Raji (cell line): ENCODE data around the gene ZNF804A.

Experiments used
- POLR2A ChIP-seq: IDR thresholded peaks from 2 replicates; pipeline ENCODE4 v1.6.1; 2011; ENCODE audit warnings: low read depth, low read length, control low read depth; ENCODE audit not compliant: insufficient read depth

The ZNF804A gene

DNA sequence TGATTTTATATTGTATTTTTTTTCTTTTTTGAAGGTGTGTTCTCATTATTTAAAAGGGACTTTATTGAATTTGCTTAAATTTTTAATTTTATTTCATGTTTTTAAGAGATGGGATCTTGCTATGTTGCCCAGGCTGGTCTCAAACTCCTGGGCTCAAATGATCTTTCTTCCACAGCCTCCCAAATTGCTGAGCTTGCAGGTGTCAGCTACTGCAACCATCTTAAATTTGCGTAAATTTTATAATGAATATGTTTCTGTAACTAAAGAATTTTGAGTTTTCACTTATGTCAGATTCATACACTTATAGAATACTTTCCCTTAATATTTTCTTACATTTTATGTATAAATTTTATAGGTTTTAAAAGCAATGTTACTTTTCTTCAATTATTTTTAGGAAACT, 157.8 kb downstream of the ZNF804A start:
- no peak for TF ChIP-seq POLR2A

DNA sequence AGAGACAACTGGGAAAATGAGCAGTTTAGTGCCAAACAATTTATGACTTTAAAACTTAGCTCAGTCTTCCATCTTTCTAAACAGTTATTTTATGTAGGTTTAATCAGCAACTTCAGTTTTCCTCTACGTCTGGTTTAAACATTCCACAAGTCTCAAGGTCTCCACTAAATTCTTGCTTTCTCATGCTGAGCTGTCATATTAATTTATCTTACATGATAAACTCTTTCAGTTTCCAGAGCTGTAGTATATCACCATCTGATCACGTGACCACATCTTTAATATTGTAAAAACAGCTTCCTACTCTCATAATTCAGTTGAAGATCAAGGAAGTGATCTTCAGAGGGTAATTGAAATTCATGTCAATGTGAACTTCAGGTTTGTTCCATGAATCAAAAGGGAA, 158.6 kb downstream of the ZNF804A start:
- TF ChIP-seq POLR2A, result no peak

DNA sequence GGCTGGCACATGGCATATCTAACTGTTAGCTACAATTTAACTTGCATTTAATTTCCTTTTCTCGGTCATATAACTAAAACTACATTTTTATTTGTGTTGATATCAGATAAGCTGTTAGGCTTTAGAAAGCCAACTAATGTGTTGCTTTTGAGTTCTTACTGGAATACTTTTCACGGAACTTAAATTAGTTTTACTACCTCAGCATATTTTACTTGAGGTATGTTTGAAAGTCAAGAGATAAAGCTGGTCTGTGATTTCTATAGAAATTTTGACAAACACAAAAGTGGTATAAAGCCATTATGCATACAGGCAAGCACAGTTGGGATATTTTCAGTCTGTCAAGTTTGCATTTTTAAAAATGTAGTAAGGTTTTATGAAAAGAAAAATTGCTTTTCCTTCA, 162.6 kb downstream of the ZNF804A start:
- no peak for TF ChIP-seq POLR2A

DNA sequence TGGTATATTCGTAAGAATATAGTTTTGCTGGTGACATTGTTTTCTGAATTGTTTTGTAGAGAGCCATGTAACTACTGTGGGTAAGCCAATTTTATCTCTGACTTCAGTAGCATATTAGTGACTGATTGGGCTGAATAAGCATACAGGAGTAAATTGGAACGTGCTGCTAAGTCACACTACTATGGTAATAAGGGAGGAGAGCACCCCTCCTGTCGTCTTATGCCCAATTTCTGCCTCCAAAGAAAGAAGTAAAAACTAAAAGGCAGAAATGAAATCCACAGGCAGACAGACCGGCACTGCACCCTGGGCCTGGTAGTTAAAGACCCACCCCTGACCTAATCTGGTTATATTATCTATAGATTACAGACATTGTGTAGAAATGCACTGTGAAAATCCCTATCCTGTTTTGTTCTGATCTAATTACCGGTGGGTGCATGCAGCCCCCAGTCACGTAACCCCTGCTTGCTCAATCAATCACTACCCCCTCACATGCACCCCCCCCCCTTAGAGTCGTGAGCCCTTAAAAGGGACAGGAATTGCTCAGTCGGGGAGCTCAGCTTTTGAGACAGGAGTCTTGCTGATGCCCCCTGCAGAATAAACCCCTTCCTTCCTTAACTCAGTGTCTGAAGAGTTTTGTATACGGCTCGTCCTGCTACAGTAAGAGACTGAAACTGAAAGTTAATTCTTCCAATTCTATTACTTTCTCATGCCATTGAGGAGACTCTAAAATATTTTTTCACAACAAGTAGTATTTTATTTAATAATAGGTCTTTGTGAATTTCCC, 167.0 kb downstream of the ZNF804A start:
- no peak for TF ChIP-seq POLR2A

DNA sequence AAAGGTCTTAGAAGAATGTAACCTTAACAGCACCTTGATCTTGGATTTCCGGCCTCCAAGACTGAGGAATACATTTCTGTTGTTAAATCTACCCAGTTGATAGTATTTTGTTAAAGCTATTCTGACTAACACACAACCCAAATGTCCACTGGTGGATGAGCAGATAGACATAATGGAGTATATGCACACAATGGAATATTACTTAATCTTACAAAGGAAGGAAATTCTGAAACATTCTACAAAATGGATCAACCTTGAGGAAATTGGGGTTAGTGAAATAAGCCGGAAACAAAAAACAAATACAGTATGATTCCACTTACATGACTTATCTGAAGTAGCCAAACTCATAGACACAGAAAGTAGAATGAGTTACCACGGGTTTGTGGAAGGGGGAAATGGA, 168.7 kb downstream of the ZNF804A start:
- TF ChIP-seq POLR2A, result no peak

DNA sequence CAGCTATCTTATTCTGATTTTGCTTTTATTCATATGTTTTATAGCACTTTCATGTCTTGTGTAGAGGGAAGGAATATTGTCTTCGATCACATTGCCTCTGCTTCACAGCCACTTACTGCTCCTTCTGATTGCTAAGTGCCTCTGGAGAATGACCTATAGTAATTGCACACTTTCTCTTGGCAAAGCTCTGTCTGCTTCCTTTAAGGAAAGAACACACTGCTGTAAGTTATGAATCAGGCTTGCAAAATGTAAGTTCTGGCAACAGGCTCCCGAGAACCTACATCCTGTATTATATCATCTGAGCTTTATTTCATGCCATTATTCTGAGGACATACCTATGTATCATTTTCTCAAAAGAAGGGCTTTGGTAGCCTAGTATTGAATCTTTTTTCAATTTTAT, 170.7 kb downstream of the ZNF804A start:
- no peak for TF ChIP-seq POLR2A

DNA sequence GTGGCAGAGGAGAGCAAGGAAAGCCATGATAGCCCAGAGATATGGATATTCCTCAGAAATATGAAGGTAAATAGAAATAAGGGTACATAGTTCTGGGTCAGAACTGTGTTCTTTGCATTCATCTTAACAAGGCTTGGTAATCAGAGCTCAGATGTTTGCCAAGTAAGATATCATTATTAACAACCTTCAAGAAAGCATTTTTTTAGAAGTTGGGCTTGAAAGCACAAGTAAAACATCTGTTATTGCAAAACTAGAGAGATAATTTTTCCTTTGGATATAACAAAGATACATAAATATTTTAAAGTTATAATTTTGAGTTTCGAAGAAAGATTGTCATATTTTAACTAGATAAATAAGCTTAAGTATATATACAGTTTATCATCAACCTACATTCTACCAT, 171.4 kb downstream of the ZNF804A start:
- no peak for TF ChIP-seq POLR2A

DNA sequence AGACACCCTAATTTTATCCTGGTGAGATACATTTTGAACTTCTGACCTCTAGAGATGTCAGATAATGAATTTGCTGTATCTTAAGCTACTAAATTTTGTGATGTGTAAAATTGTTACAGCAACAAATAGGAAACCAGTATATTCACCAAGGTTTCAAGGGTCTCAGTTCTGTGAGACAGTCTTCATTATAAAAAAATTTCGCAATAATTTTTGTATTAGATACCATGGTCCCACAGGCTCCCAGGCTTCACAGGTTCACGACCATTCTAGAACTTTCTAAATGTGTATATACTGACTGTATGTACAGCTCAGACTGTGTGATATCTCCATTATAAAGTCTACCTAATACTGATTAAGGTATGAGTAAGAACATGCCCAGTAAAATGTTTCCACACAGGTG, 181.4 kb downstream of the ZNF804A start:
- TF ChIP-seq POLR2A, result no peak

DNA sequence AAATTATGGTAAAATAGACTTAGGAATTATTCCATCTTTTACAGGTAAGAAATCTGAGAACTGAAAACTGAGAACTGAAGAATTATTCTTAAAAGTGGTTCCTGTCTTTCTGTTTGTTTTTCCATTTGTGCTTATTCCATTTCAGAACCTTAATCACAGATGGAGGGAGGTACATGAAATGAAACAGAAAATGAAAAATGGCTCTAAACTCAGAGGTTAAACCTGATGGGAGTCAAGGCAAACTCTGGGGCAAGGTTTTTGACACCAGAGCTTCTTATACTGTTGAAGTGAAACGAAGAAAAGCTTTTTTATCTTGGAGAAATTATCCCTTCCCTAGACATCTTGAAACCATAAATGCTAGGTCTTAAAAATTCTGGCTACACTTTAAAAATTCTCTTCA, 182.1 kb downstream of the ZNF804A start:
- no peak for TF ChIP-seq POLR2A

DNA sequence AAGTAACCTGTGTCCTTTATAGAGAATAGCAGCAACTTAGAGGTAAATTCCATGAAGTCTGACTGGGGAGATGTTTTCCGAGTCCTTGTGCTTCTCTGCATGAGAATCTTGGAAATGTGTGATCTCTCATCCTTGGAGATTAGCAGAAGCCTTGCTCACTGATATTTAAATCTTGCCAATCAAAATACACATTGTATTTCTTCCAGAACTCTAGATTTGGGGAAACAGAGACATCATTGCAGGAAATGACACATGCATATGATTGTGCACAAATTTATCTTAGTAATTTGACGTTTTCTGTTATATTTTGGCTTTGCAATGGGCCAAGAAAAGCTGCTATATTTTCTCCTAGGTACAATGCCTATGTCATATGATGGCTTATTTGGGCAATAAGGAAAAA, 182.6 kb downstream of the ZNF804A start:
- no peak for TF ChIP-seq POLR2A

DNA sequence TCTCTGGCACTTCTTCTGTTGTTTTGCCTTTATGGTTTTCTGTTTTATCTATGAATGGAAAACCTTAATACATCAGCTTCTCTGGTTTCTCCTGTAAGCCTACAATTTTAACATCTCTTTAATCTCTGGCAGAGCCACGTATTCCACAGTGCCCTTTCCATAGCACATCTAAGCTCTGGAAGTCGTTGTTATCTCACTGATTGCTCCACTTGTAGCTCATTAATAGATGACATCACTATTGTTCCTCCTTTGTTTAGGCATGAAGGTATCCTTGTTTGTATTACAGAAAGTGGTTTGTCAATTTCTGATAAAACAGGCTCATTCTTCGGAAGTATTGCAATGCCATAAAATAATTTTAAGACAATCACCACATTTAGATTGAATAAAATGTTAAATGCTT, 185.2 kb downstream of the ZNF804A start:
- no peak for TF ChIP-seq POLR2A

DNA sequence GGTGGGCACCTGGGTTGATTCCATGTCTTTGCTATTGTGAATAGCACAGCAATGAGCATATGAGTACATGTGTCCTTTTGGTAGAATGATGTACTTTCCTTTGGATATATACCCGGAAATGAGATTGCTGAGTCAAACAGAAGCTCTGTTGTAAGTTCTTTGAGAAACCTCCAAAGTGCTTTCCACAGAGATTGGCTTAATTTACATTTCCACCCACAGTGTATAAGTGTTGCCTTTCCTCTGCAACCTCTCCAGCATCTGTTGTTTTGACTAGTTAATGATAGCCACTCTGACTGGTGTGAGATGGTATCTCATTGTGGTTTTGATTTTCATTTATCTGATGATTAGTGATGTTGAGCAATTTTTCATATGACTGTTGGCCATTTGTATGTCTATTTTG, 194.8 kb downstream of the ZNF804A start:
- no peak for TF ChIP-seq POLR2A

DNA sequence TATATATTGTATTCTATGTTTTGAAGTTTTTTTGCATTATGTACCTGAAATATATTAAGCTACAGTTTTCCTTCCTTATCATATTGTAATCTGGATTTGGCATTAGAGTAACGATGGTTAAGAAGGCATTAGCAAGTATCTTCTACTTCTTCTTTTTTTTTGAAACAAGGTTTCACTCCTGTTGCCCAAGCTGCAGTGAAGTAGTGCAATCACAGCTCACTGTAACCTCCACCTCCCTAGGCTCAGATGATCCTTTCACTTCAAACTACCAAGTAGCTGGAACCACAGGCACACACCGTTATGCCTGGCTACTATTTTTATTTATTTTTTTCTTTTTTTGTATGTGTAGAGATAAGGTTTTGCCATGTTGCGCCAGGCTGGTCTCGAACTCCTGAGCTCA, 201.1 kb downstream of the ZNF804A start:
- TF ChIP-seq POLR2A, result no peak

DNA sequence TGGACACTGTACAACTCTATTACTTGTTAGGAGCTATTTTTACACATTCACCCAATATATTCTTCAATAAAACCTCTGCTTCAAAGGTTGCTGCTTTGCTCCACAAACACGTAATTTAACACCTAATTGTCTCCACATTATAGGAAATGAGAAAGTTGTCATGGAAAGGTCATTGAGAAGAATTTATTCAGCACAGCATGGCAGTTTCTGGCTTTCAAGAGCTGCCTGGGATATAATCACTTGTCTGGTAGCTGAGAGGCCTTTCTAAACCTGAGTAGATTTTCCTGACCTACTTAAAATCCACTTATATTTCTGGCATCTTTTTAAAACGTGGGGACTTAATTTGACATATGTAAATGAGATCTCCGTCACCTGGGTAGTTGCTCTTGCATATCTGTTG, 216.1 kb downstream of the ZNF804A start:
- no peak for TF ChIP-seq POLR2A

DNA sequence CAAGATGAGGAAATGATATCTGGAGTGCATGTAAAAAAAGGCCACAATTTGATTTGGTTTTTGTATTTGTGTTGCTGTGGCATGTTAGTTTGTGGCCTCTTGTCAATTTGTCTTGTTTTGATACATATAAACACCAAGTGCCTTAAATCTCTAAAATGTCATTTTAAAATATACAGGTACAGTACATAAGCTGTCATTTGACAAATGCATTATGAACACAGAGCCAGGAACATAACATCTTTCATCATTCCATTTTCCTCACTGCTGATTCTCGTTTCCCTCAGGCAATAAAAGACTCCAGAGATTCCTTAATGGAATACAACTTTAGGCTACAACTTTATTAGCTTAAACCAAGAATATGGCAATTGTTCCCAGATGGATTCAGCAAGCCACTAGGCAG, 217.5 kb downstream of the ZNF804A start:
- no peak for TF ChIP-seq POLR2A

DNA sequence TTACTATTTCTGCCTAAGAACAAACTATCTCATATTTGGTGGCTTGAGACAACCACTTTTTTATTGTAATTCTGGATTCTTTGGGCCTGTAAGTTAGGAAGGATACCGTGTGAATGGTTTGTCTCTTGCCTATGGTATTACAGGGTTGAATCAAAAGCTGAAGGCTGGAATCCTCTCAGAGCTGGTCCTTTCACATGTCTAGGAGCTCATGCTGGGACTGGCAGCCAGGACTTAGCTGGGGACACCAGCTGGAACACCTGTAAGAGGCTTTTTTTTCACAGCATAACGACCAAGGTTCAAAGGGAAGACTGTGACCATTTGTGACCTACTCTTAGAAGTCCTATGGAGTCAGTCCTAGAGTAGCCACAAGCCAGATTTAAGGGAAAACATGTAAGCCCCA, 226.3 kb downstream of the ZNF804A start:
- TF ChIP-seq POLR2A, result no peak

DNA sequence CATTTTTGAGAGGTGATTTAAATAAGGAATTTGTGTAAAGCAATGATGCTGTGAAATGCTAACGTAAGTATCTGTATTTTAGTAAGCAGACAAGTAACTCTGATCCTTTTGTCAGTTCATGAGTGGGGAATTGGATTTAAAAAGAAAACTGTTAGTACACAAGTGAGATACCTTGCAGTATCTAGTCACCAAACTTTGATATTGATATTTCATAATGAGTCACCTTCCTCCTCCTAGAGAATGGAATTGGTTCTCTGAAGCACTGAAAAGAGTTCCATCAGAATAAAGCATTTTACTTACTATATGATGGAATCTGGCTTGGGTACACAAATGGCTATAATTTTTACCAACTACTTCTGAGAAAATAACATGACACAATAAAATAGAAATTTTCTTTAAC, 232.2 kb downstream of the ZNF804A start:
- TF ChIP-seq POLR2A, result no peak
